ENCODE data around the gene EPAS1.

DNA sequence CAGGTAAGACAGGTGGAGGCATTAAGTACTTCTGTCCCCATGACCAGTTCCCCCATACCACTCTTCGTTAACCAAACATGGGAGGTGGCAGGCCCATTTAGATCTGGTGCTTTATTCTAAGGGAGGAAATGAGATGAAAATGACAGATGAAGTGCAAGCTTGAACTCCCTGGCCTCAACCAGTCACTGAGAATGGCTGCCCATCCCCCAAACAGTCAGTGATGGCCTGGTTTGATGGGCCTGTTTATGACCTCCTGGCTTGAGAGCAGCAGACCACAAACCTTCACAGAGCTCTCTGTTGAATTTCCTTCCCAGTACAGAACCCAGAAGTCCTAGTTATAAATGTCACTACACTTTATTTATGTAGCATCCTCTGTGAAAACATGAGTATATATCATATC lies 31.1 kb downstream of the EPAS1 start:
- TF ChIP-seq CTCF (IDR thresholded peaks at IDR 0.05) (no peak), POLR2A (IDR thresholded peaks at IDR 0.05) (no peak)

Measured in adrenal gland (tissue), 5 donors.